GM23248 (cell line): ENCODE measurements around the gene LMBR1L. TPM values are rescaled to one million over a fixed set of nuclear protein-coding genes. Genes with fewer than 3 reads are reported as not detected.
A peak's percentile ranks its signal among the peaks of the same experiment; 100 is the strongest.

Source experiments
- DNase-seq: peaks from one replicate; pipeline ENCODE4 v3.0.0-alpha.2; 2015
- H2AFZ ChIP-seq: fragments of 200-600 bp; sonication (generic); 2 replicates; pipeline ENCODE4 v1.6.1; 2016; ENCODE audit warnings: antibody characterized with exemption
- H3F3A ChIP-seq: fragments of 200-600 bp; sonication (generic); 2 replicates; pipeline ENCODE4 v1.6.1; 2016; ENCODE audit warnings: mild to moderate bottlenecking, antibody characterized with exemption, mixed run types; ENCODE audit not compliant: insufficient read depth
- H3K27ac ChIP-seq: fragments of 200-600 bp; sonication (generic); 2 replicates; pipeline ENCODE4 v1.5.1; 2016; ENCODE audit warnings: mild to moderate bottlenecking
- H3K27me3 ChIP-seq: fragments of 200-600 bp; sonication (generic); replicated peaks from 2 replicates; pipeline ENCODE4 v1.6.1; 2016; ENCODE audit warnings: mild to moderate bottlenecking; ENCODE audit not compliant: insufficient read depth
- H3K36me3 ChIP-seq: fragments of 200-600 bp; sonication (generic); 2 replicates; pipeline ENCODE4 v1.6.1; 2016; ENCODE audit warnings: low read depth, mild to moderate bottlenecking
- H3K4me1 ChIP-seq: fragments of 200-600 bp; sonication (generic); 2 replicates; pipeline ENCODE4 v1.6.1; 2016; ENCODE audit warnings: mild to moderate bottlenecking; ENCODE audit not compliant: insufficient read depth
- H3K4me2 ChIP-seq: fragments of 200-600 bp; sonication (generic); one replicate; pipeline ENCODE4 v1.6.1; 2016; ENCODE audit warnings: mild to moderate bottlenecking; ENCODE audit not compliant: unreplicated experiment
- H3K4me3 ChIP-seq: fragments of 200-600 bp; sonication (generic); 2 replicates; pipeline ENCODE4 v1.5.1; 2016; ENCODE audit warnings: mild to moderate bottlenecking
- H3K79me2 ChIP-seq: fragments of 200-600 bp; sonication (generic); 2 replicates; pipeline ENCODE4 v1.6.1; 2016; ENCODE audit warnings: mild to moderate bottlenecking; ENCODE audit not compliant: insufficient read depth
- H3K9ac ChIP-seq: fragments of 200-600 bp; sonication (generic); 2 replicates; pipeline ENCODE4 v1.6.1; 2016; ENCODE audit warnings: mild to moderate bottlenecking
- H3K9me2 ChIP-seq: fragments of 200-600 bp; sonication (generic); 2 replicates; pipeline ENCODE4 v1.6.1; 2016; ENCODE audit warnings: mixed run types, mild to moderate bottlenecking, moderate library complexity; ENCODE audit not compliant: insufficient read depth
- H3K9me3 ChIP-seq: fragments of 200-600 bp; sonication (generic); one replicate; pipeline ENCODE4 v1.6.1; 2017; ENCODE audit warnings: low read depth
- H4K20me1 ChIP-seq: fragments of 200-600 bp; sonication (generic); 2 replicates; pipeline ENCODE4 v1.6.0; 2016; ENCODE audit not compliant: insufficient read depth
- EZH2 ChIP-seq: fragments of 200-600 bp; sonication (generic); IDR thresholded peaks from 2 replicates; pipeline ENCODE4 v1.6.1; 2018; ENCODE audit warnings: antibody characterized with exemption, mild to moderate bottlenecking; ENCODE audit not compliant: insufficient read depth, poor library complexity, severe bottlenecking
- EZH2phosphoT487 ChIP-seq: fragments of 200-600 bp; sonication (generic); IDR thresholded peaks from 2 replicates; pipeline ENCODE4 v1.6.1; 2018; ENCODE audit warnings: antibody characterized with exemption, moderate library complexity, mild to moderate bottlenecking, low read depth; ENCODE audit not compliant: insufficient read depth
- WGBS, 2 experiments: methylation state at CpG; one replicate each; pipeline ENCODE4 v1.1.6; 2015 to 2017; ENCODE audit warnings: low lambda C conversion rate in 2 of 2, low coverage in 1 of 2; ENCODE audit errors: missing lambda C conversion rate in 2 of 2; 5-methylcytosine and 5-hydroxymethylcytosine counted together
- in situ Hi-C: fragments of 300-500 bp; cut with MboI; formaldehyde crosslinking; loops from 2 replicates; pipeline ENCODE4 v1.15.0; 2020
- polyA plus RNA-seq: library from polyadenylated mRNA; unstranded; fragments of >200 nt; fragmentation: Nextera tagmentation; extraction: Ambion mirVana; gene quantifications from 2 replicates; pipeline ENCODE4 v1.2.1, GENCODE V29; 2016
- total RNA-seq: library from RNA; depleted of rRNA; stranded (reverse); fragments of >200 nt; shearing (Covaris generic); gene quantifications from 2 replicates; pipeline ENCODE4 v1.2.3, GENCODE V29; 2014

The LMBR1L gene
- total and polyA plus RNA-seq, 2 experiments from 2014 or later: 31.6 to 62.9 TPM

- Histone ChIP-seq H3K27ac (peak overlapping the region; percentile 99), H3K9me3 (no peaks in the 10 kb centered on the region), H3K4me3 (peak overlapping the region; percentile 91), H3K9ac (peak overlapping the region; percentile 98), H3K36me3 (peaks cover 15% of the 10 kb centered on the region), H3K9me2 (no peaks in the 10 kb centered on the region), H3F3A (peaks cover 31% of the 10 kb centered on the region), H3K4me2 (peak overlapping the region; percentile 98), H3K27me3 (no peaks in the 10 kb centered on the region), H3K79me2 (peaks cover 58% of the 10 kb centered on the region), H2AFZ (peak overlapping the region; percentile 93), H4K20me1 (peaks cover 12% of the 10 kb centered on the region; the same call in 1 of the 2 replicates), H3K4me1 (peaks cover 24% of the 10 kb centered on the region)
- DNase-seq: no peak
- in situ Hi-C loops: no loop called here
- 82 to 88% methylated on average over 10 of the region's 10 CpGs for WGBS, 2 experiments
- TF ChIP-seq EZH2 (no peak), EZH2phosphoT487 (no peak)
Observed at GRCh38 chr12:49133590-49133989, 22.9 kb upstream of the LMBR1L start.

DNA sequence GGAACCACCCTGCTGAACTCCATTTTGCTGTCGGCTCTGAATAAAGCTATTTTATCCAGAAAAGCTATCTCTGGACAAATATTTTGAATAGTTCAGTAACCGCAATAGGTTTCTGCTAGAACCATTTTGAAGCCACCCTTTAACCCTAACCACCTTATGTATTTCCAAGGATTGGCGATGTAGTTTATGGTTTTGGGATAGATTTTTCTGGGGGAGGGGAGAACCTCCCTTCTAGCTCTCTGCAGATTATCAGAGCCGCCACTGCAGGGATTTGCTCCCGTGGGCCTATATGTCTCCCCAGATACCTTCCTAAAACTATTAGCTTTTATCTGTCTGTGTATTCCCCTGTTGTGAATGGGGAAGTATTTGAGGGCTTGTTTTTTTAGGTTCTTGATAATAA is 22.4 kb upstream of the LMBR1L start:
- Histone ChIP-seq H3F3A (peaks cover 32% of the 10 kb centered on the region), H3K4me3 (peak overlapping the region; percentile 91), H3K4me2 (peak overlapping the region; percentile 98), H3K4me1 (peaks cover 24% of the 10 kb centered on the region), H3K79me2 (peaks cover 58% of the 10 kb centered on the region), H4K20me1 (peaks cover 12% of the 10 kb centered on the region; the same call in 1 of the 2 replicates), H3K9me2 (no peaks in the 10 kb centered on the region), H3K27ac (peak overlapping the region; percentile 99), H2AFZ (peak overlapping the region; percentile 93), H3K9ac (peak overlapping the region; percentile 98), H3K36me3 (peaks cover 15% of the 10 kb centered on the region), H3K9me3 (no peaks in the 10 kb centered on the region), H3K27me3 (no peaks in the 10 kb centered on the region)
- TF ChIP-seq EZH2 (no peak), EZH2phosphoT487 (no peak)
- 0 to 2% methylated on average over 5 of the region's 5 CpGs for WGBS, 2 experiments
- DNase-seq: peak; percentile 56
- in situ Hi-C loops: no loop called here

DNA sequence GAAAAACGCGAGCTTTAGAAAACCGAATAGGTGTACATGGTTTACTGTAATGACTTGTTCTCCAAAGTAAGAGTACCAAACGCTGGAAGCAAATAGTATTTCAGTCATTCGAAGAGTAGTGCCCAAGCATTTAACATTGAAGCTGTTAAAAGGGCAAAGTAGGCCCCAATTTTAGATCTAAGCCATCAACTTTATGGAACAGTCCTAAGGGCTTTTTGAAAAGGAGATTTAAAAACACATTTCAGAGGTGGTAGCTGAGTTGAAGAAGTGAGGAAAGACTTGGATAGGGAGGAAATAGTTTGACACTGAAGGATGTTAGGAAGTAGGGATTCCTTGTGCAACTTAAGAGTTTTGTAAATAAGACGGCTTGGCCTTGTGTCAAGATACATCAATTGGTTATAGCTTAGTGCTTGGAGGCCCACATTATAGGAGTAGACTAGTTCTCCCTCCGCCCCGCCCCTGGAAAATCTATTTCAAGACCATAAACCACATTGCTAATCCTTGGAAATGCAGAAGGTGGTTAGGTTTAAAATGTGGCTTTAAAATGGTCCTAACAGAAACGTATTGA is 21.3 kb upstream of the LMBR1L start:
- Histone ChIP-seq H3F3A (peaks cover 42% of the 10 kb centered on the region), H3K4me1 (peaks cover 24% of the 10 kb centered on the region), H3K9me3 (no peaks in the 10 kb centered on the region), H3K27me3 (no peaks in the 10 kb centered on the region), H3K79me2 (peaks cover 58% of the 10 kb centered on the region), H3K36me3 (peaks cover 24% of the 10 kb centered on the region), H3K9ac (peak overlapping the region; percentile 98), H2AFZ (peak overlapping the region; percentile 93), H4K20me1 (peaks cover 12% of the 10 kb centered on the region; the same call in 1 of the 2 replicates), H3K27ac (peak overlapping the region; percentile 99), H3K4me2 (peak overlapping the region; percentile 98), H3K9me2 (no peaks in the 10 kb centered on the region), H3K4me3 (peak overlapping the region; percentile 91)
- DNase-seq: peak; percentile 76
- TF ChIP-seq EZH2phosphoT487 (no peak), EZH2 (no peak)
- in situ Hi-C loops: no loop called here
- 2 to 6% methylated on average over 9 of the region's 9 CpGs for WGBS, 2 experiments

GRCh38 chr12:49131051-49131893 is 20.6 kb upstream of the LMBR1L start, which contains the start of gene TUBA1B:
TUBA1B (minus strand) TSS chr12:49131395; CDS start chr12:49131300, 95 bp downstream.
- WGBS, 2 experiments: 1% methylated on average over 62 to 76 of the region's 79 CpGs
- H3K4me1 ChIP-seq: peaks cover 24% of the 10 kb centered on the region
- peak within 1 kb of the TSS; percentile 93 for H2AFZ ChIP-seq
- H3K27ac ChIP-seq: peak within 1 kb of the TSS; percentile 99
- peaks cover 58% of the 10 kb centered on the region for H3K79me2 ChIP-seq
- no peak for TF ChIP-seq EZH2
- TF ChIP-seq EZH2phosphoT487: no peak
- H3K4me3 ChIP-seq: peak within 1 kb of the TSS; percentile 91
- H3K27me3 ChIP-seq: no peaks in the 10 kb centered on the region
- H3F3A ChIP-seq: peaks cover 49% of the 10 kb centered on the region
- peak; percentile 93 for DNase-seq
- H3K4me2 ChIP-seq: peak within 1 kb of the TSS; percentile 98
- H3K9ac ChIP-seq: peak within 1 kb of the TSS; percentile 98
- in situ Hi-C loops: no loop called here
- H3K36me3 ChIP-seq: peaks cover 27% of the 10 kb centered on the region
- no peaks in the 10 kb centered on the region for H3K9me3 ChIP-seq
- peaks cover 12% of the 10 kb centered on the region; the same call in 1 of the 2 replicates for H4K20me1 ChIP-seq
- H3K9me2 ChIP-seq: no peaks in the 10 kb centered on the region
